ENCODE measurements around the gene HSPBP1. TPM values are rescaled to one million over a fixed set of nuclear protein-coding genes. Genes with fewer than 3 reads are reported as not detected.

The HSPBP1 gene
- total RNA-seq, 4 donors from 2014 or later = 28.5 to 44.0 (median 32.2) TPM

DNA sequence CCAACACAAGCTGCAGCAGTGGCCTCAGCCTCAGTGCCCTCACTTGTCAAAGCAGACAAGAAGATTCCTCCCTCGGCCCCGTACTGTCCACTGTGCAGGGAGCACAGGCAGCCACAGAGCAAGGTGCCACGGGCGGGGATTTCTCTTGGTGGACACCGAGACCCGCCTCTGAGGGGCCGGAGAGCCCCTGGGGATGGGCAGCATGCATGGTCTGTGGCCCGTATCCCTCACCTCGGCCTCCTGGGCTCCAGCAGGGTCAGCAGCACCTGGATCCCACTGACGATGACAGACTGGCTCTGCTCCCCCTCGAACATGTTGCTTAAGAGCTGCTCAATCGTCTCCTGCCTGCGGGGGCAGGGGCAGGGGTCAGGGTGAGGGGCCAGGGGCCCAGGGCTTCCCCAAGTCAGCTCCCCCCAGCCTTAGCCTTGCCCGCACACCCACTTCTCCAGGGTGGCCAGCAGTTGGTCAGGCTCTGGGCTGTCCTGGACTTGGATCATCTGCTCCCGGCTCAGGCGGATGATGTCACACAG, 37.9 kb downstream of the HSPBP1 start:
- no peaks in the 10 kb centered on the region for H3K27me3 ChIP-seq
- intact Hi-C loops (cut with DNase I) = no loop called here
- peaks cover 80 to 100% (median 100%) of the 10 kb centered on the region in 4 donors for H3K36me3 ChIP-seq
- H3K27ac ChIP-seq (replicated peaks in 1 of 4) = no peak overlapping the region
- no peaks in the 10 kb centered on the region for H3K9me3 ChIP-seq
- H3K4me1 ChIP-seq = peaks cover under 1 to 5% (median 2%) of the 10 kb centered on the region in 4 donors
- WGBS = no CpG with 5 or more reads among the region's 16 CpGs
- H3K4me3 ChIP-seq = no peak overlapping the region
- no peak for DNase-seq (ENCODE audit: extremely low spot score)
- no peak for TF ChIP-seq POLR2AphosphoS5 (IDR thresholded peaks at IDR 0.05)

DNA sequence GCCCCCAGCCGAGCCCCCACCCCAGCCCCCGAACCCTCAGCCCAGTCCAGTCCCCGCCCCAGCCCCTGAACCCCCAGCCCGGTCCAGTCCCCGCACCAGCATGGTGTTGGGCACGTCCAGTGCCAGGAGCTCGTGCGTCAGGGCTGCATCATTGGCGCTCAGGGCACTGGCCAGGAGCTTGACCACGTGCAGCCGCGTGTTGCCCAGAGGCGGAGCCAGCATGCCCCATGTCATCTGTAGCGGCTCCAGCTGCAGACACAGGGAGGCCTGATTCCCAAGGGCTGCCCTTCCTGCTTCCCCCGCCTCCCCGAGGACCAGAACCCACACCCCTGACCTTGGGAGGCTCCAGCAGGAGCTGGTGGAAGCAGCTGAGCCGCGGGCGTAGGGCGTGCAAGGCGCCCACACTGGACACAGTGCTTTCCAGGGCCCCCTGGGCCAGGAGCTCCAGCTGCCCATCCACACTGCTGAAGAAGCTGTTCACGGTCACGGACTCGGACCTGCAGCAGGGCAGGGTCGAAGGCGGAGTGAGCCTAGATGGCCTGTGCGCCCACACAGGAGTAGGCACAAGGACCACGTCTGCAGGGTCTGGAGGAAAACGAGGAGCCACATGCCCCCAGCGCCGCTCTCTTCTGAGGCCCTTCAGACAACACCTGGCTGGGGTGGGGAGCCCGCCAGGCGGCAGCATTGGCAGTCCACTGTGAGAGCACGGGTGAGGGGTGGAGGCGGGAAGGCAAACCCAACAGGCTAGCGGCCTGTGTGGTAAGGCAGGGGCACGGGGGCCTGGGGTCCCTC, 38.6 kb downstream of the HSPBP1 start:
- Histone ChIP-seq H3K4me3 (no peak overlapping the region), H3K36me3 (peaks cover 80 to 100% (median 100%) of the 10 kb centered on the region in 4 donors), H3K27me3 (no peaks in the 10 kb centered on the region), H3K27ac (replicated peaks in 1 of 4) (no peak overlapping the region), H3K9me3 (no peaks in the 10 kb centered on the region), H3K4me1 (no peaks in the 10 kb centered on the region)
- TF ChIP-seq EP300 (IDR thresholded peaks at IDR 0.05) (no peak), POLR2AphosphoS5 (IDR thresholded peaks at IDR 0.05) (no peak), POLR2A (IDR thresholded peaks at IDR 0.05; ENCODE audit: low read depth) (no peak)
- TF ChIP-seq, protein P1, sequence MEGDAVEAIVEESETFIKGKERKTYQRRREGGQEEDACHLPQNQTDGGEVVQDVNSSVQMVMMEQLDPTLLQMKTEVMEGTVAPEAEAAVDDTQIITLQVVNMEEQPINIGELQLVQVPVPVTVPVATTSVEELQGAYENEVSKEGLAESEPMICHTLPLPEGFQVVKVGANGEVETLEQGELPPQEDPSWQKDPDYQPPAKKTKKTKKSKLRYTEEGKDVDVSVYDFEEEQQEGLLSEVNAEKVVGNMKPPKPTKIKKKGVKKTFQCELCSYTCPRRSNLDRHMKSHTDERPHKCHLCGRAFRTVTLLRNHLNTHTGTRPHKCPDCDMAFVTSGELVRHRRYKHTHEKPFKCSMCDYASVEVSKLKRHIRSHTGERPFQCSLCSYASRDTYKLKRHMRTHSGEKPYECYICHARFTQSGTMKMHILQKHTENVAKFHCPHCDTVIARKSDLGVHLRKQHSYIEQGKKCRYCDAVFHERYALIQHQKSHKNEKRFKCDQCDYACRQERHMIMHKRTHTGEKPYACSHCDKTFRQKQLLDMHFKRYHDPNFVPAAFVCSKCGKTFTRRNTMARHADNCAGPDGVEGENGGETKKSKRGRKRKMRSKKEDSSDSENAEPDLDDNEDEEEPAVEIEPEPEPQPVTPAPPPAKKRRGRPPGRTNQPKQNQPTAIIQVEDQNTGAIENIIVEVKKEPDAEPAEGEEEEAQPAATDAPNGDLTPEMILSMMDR (IDR thresholded peaks at IDR 0.05) = no peak
- WGBS = 93% methylated on average over 6 of the region's 37 CpGs
- intact Hi-C loops (cut with DNase I) = no loop called here
- DNase-seq (ENCODE audit: extremely low spot score) = no peak

DNA sequence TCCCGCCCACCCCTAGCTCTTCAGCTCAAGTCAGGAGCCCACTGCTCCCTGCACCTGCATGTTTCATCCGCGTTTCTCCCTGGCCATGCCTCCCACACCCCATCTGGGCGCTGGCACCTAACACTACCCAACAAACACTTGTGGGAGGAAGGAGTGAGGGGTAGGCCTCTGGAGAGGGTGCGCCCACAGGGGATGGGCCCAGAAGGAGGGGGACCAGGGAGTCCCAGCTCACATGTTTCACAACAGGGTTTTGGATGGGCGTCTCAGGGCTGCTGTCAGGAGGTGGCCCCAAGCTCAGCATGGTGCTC, 39.2 kb downstream of the HSPBP1 start:
- intact Hi-C loops (cut with DNase I) = no loop called here

DNA sequence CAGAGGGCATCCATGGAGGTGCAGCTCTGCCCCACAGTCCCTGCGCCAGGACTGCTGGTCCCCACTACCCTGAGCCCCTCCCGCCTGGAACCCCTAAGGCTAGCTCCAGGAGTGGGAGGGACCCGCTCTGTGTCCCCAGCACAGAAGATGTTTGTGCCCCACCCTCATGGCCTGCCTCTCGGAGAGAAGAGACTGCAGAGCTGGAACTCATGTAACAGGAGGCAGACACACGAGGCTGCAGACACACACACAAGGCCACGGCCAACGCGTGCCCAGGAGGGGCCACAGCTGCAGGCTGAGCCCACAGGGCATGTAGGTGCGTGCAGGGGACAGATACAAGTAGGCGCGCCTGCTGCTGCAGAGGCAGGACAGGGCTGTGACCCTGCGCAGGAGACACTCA, 40.9 kb downstream of the HSPBP1 start:
- 92% methylated on average over 7 of the region's 12 CpGs for WGBS
- Histone ChIP-seq H3K27me3 (no peaks in the 10 kb centered on the region), H3K4me3 (no peak overlapping the region), H3K27ac (replicated peaks in 1 of 4) (no peak overlapping the region), H3K36me3 (peaks cover 73 to 100% (median 97%) of the 10 kb centered on the region in 4 donors), H3K4me1 (no peaks in the 10 kb centered on the region), H3K9me3 (no peaks in the 10 kb centered on the region)
- TF ChIP-seq POLR2A (IDR thresholded peaks at IDR 0.05; ENCODE audit: low read depth) (no peak), POLR2AphosphoS5 (IDR thresholded peaks at IDR 0.05) (no peak), EP300 (IDR thresholded peaks at IDR 0.05) (no peak)
- TF ChIP-seq, protein P1 (IDR thresholded peaks at IDR 0.05) = no peak
- no peak for DNase-seq (ENCODE audit: extremely low spot score)
- intact Hi-C loops (cut with DNase I) = no loop called here

More for the DNA sequence above, 39.2 kb downstream of the HSPBP1 start:
- 86% methylated on average over 6 of the region's 6 CpGs for WGBS
- TF ChIP-seq POLR2A (IDR thresholded peaks at IDR 0.05; ENCODE audit: low read depth) (no peak), EP300 (IDR thresholded peaks at IDR 0.05) (no peak), POLR2AphosphoS5 (IDR thresholded peaks at IDR 0.05) (no peak)
- TF ChIP-seq, protein P1 (IDR thresholded peaks at IDR 0.05) = no peak
- peaks cover 85 to 100% (median 100%) of the 10 kb centered on the region in 4 donors for H3K36me3 ChIP-seq
- no peaks in the 10 kb centered on the region for H3K9me3 ChIP-seq
- no peaks in the 10 kb centered on the region for H3K27me3 ChIP-seq
- no peak for DNase-seq (ENCODE audit: extremely low spot score)
- H3K27ac ChIP-seq (replicated peaks in 1 of 4) = no peak overlapping the region
- H3K4me3 ChIP-seq = no peak overlapping the region
- H3K4me1 ChIP-seq = no peaks in the 10 kb centered on the region

DNA sequence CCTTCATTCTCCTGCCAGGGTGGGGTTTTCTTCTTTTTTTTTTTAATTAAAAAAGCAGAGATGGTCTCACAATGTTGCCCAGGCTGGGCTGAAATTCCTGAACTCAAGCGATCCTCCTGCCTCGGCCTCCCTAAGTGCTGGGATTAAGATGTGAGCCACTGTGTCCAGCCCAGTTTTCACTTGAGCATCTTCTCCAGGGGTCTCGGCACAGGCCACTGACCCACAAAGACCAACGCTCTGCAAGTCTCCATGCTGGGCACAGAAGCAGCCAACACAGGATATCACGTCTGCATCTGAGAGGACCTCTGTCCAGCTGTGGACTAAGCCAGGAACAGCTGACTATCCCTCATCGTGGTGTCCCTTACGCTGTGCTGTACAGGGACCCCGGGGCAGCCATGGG, 41.9 kb downstream of the HSPBP1 start:
- H3K27me3 ChIP-seq = no peaks in the 10 kb centered on the region
- H3K4me3 ChIP-seq = no peak overlapping the region
- H3K9me3 ChIP-seq = no peaks in the 10 kb centered on the region
- DNase-seq (ENCODE audit: extremely low spot score) = no peak
- intact Hi-C loops (cut with DNase I) = no loop called here
- no peak overlapping the region for H3K27ac ChIP-seq (replicated peaks in 1 of 4)
- no peaks in the 10 kb centered on the region for H3K4me1 ChIP-seq
- peaks cover 72 to 100% (median 97%) of the 10 kb centered on the region in 4 donors for H3K36me3 ChIP-seq
- TF ChIP-seq, protein P1 (IDR thresholded peaks at IDR 0.05) = no peak
- TF ChIP-seq POLR2A (IDR thresholded peaks at IDR 0.05; ENCODE audit: low read depth) = no peak
- TF ChIP-seq EP300 (IDR thresholded peaks at IDR 0.05) = no peak
- no peak for TF ChIP-seq POLR2AphosphoS5 (IDR thresholded peaks at IDR 0.05)
- WGBS = 95% methylated on average over 5 of the region's 8 CpGs
